Left ventricle myocardium inferior (tissue), 1 donor: ENCODE results near the gene TMEM200B. TPM values are rescaled to one million over a fixed set of nuclear protein-coding genes. Genes with fewer than 3 reads are reported as not detected.
"Not testable (repeated sequence)": the region's sequence is repeated elsewhere in the genome, so short reads cannot be mapped to it uniquely, and the experiment has no call there.

ENCODE experiments used
- DNase-seq: peaks from one replicate; pipeline ENCODE4 v3.0.0-alpha.2; 2020
- H3K27ac ChIP-seq: fragments of 200-600 bp; replicated peaks from 2 replicates; pipeline ENCODE4 v1.8.0; 2021
- H3K27me3 ChIP-seq: fragments of 200-600 bp; 2 replicates; pipeline ENCODE4 v1.8.0; 2021; ENCODE audit warnings: low read depth
- H3K36me3 ChIP-seq: fragments of 200-600 bp; 2 replicates; pipeline ENCODE4 v1.8.0; 2021
- H3K4me1 ChIP-seq: fragments of 200-600 bp; 2 replicates; pipeline ENCODE4 v1.8.0; 2021
- H3K4me3 ChIP-seq: fragments of 200-600 bp; 2 replicates; pipeline ENCODE4 v1.8.0; 2021; ENCODE audit warnings: mild to moderate bottlenecking, moderate library complexity
- H3K9me3 ChIP-seq: fragments of 200-600 bp; replicated peaks from 2 replicates; pipeline ENCODE4 v1.8.0; 2021
- intact Hi-C: fragments of 100-400 bp; cut with micrococcal nuclease; formaldehyde crosslinking; loops from one replicate; pipeline ENCODE4 v1.11.0; 2022
- total RNA-seq: library from RNA; stranded (reverse); fragmentation: NEBNext Ultra II Directional; extraction: Animal tissue kit (Norgen Biotek cat#: 25700); gene quantifications from one replicate; pipeline ENCODE4 v1.2.1, GENCODE V29; 2021
- TF ChIP-seq, protein P1 (sequence below): fragments of 200-600 bp; IDR thresholded peaks from 2 replicates; pipeline ENCODE4 v1.8.0; 2021; ENCODE audit warnings: antibody characterized with exemption, mild to moderate bottlenecking, borderline replicate concordance
- donor health status: DM: no; HTN: yes; CAD: no; lungs with severe emphysema.

Gene TMEM200B
- total RNA-seq, 1 donor from 2014 or later, result 1.6 TPM

DNA sequence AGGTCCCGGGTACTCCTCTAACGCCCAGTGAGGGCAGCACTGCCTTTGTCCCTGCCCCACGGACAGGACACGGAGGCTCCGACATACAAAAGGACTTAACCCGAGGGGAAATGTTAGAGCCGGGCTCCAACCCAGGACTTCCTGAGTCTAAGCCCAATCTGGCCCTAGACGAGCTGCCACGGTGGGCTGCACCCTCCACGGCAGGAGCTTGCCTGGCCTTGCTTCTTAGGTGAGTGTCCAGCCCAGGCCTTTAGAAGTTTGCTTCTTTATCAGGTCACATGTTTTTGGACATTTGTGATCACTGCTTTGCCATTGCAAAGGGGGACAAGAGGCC, 11.0 kb upstream of the TMEM200B start:
- Histone ChIP-seq H3K4me1 (peaks cover 9% of the 10 kb centered on the region), H3K4me3 (peak overlapping the region; percentile 50), H3K27ac (no peak overlapping the region), H3K9me3 (no peaks in the 10 kb centered on the region), H3K27me3 (peaks cover 14% of the 10 kb centered on the region), H3K36me3 (no peaks in the 10 kb centered on the region)
- TF ChIP-seq, protein P1, sequence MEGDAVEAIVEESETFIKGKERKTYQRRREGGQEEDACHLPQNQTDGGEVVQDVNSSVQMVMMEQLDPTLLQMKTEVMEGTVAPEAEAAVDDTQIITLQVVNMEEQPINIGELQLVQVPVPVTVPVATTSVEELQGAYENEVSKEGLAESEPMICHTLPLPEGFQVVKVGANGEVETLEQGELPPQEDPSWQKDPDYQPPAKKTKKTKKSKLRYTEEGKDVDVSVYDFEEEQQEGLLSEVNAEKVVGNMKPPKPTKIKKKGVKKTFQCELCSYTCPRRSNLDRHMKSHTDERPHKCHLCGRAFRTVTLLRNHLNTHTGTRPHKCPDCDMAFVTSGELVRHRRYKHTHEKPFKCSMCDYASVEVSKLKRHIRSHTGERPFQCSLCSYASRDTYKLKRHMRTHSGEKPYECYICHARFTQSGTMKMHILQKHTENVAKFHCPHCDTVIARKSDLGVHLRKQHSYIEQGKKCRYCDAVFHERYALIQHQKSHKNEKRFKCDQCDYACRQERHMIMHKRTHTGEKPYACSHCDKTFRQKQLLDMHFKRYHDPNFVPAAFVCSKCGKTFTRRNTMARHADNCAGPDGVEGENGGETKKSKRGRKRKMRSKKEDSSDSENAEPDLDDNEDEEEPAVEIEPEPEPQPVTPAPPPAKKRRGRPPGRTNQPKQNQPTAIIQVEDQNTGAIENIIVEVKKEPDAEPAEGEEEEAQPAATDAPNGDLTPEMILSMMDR, result no peak
- DNase-seq, result no peak
- intact Hi-C loops, result no loop called here

DNA sequence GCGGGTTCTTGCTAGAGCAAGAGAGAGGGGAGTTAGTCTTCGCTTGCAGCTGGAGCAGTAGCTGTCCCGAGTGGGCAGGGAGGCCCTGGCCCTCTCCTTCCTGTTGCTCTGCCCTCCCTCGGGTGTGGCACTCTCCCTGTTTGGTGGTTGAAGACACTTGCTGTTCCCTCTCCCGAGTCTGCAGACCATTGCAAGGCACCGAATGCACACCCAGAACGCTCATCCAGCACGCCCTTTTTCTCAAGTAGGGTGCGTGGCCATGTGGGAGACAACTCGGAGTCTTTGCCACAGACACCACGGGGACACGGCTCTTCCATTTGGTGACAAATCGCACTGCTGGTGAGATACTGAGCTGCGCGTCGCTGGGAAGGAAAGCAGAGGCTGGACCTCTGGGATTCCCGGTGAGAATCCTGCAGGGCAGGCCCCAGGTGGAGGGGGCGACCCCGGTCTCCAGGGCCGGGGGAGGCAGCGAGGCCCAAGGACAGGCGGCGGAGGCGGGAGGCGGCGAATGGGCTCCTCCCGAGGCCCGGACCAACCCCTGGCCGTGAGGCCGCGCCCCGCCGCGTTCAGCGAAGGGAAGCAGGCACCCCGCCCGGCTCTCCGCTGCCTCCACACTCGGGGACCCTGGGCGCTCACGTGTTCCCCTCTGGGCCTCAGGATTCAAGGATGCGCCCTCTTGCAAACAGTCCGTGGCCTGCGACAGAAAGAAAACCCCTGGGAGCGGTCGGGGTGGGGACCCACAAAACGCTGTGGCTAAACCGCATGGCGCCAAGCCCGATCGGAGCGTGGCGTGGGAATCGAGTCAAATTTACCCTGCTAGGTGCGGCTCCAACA, 10.4 kb upstream of the TMEM200B start:
- intact Hi-C loops, result no loop called here
- peaks cover 9% of the 10 kb centered on the region for H3K4me1 ChIP-seq
- H3K27ac ChIP-seq, result no peak overlapping the region
- H3K4me3 ChIP-seq, result peak overlapping the region; percentile 50
- TF ChIP-seq, protein P1, result no peak
- no peaks in the 10 kb centered on the region for H3K9me3 ChIP-seq
- peaks cover 14% of the 10 kb centered on the region for H3K27me3 ChIP-seq
- no peaks in the 10 kb centered on the region for H3K36me3 ChIP-seq
- DNase-seq, result peak; percentile 20

DNA sequence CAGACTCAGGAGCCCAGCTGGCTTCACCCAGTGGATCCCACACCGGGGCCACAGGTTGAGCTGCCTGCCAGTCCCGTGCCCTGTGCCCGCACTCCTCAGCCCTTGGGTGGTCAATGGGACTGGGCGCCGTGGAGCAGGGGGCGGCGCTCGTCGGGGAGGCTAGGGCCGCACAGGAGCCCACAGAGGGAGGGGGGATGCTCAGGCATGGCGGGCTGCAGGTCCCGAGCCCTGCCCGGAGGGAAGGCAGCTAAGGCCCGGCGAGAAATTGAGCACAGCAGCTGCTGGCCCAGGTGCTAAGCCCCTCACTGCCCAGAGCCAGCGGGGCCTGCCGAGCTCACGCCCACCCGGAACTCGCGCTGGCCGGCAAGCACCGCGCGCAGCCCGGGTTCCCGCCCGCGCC, 7.4 kb upstream of the TMEM200B start:
- H3K36me3 ChIP-seq, H3K4me1 ChIP-seq, H3K9me3 ChIP-seq, H3K4me3 ChIP-seq, intact Hi-C loops, DNase-seq, H3K27ac ChIP-seq: not testable (repeated sequence)
- H3K27me3 ChIP-seq, result peaks cover 14% of the 10 kb centered on the region

DNA sequence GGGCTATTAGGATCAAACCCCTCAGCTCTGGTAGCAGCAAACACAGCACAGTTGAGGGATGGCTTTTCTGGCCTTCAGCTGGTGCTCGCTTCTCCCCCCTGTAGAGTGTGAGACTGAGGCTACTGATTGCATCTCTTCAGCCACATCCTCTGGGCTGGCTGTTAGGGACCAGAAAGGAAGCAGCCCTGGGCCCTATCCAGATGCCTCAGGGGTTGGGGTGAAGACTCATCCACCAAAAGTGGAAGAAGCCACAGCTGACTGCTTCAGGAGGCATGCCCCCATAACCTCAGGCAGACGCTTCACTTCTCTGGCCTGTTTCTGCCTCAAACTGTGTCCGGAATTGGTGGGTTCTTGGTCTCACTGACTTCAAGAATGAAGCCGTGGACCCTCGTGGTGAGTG, 6.2 kb upstream of the TMEM200B start:
- TF ChIP-seq, protein P1, result no peak
- DNase-seq, result no peak
- no peak overlapping the region for H3K4me3 ChIP-seq
- intact Hi-C loops, result no loop called here
- no peak overlapping the region for H3K27ac ChIP-seq
- peaks cover 18% of the 10 kb centered on the region for H3K4me1 ChIP-seq
- no peaks in the 10 kb centered on the region for H3K36me3 ChIP-seq
- H3K27me3 ChIP-seq, result peaks cover 8% of the 10 kb centered on the region
- H3K9me3 ChIP-seq, result no peaks in the 10 kb centered on the region

DNA sequence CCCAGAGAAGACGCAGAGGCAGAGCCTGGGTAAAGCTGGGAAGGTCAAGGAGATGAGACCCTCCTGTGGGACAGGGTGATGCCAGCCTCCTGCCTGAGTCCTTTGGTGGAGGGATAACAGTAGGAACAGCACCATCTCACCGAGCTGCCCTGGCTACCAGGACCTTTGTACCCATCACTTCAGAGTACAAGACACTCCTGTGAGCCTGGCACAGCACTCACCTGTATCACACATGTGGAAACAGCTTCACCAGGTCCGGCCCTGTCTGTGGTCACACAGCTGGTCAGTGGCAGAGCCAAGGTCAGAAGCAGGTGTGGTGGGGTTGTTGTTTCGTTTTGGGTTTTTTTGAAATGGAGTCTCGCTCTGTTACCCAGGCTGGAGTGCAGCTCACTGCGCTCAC, 5.0 kb upstream of the TMEM200B start:
- Histone ChIP-seq H3K27me3 (peaks cover 9% of the 10 kb centered on the region), H3K36me3 (no peaks in the 10 kb centered on the region), H3K4me1 (peaks cover 23% of the 10 kb centered on the region), H3K9me3 (no peaks in the 10 kb centered on the region), H3K4me3 (no peak overlapping the region), H3K27ac (no peak overlapping the region)
- intact Hi-C loops, result no loop called here
- TF ChIP-seq, protein P1, result no peak
- DNase-seq, result no peak

DNA sequence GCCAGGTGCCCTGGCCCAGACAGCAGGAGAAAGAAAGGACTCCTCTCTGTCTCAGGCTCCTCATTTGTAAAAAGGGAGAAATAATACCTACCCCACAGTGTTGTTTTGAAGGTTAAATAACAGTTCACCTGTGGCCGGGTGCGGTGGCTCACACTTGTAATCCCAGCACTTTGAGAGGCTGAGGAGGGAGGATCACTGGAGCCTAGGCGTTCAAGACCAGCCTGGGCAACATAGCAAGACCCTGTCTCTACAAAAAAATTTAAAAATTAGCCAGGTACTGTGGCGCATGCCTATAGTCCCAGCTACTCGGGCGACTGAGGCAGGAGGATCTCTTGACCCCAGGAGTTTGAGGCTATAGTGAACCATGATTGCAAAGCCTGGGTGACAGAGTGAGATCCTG, 2.5 kb upstream of the TMEM200B start:
- intact Hi-C loops, result no loop called here
- Histone ChIP-seq H3K4me3 (no peak overlapping the region), H3K9me3 (no peaks in the 10 kb centered on the region), H3K4me1 (peaks cover 40% of the 10 kb centered on the region), H3K36me3 (no peaks in the 10 kb centered on the region), H3K27me3 (peaks cover 34% of the 10 kb centered on the region), H3K27ac (no peak overlapping the region)
- no peak for DNase-seq
- TF ChIP-seq, protein P1, result no peak
